ENCODE measurements around the gene INAFM2. TPM values are rescaled to one million over a fixed set of nuclear protein-coding genes. Genes with fewer than 3 reads are reported as not detected.

INAFM2 gene
- total RNA-seq, 2 donors from 2014 or later = 63.8 to 79.2 TPM

- H3K27me3 ChIP-seq (replicated peaks; ENCODE audit: insufficient read depth) = no peaks in the 10 kb centered on the region
- H3K4me3 ChIP-seq = no peak overlapping the region
- H3K36me3 ChIP-seq = no peaks in the 10 kb centered on the region
- ATAC-seq (ENCODE audit: insufficient number of reproducible peaks, low FRiP score, low read depth) = no peak
- no peaks in the 10 kb centered on the region for H3K9me3 ChIP-seq
- H3K4me1 ChIP-seq (ENCODE audit: control insufficient read depth in 1 of 2, low read depth in 2 of 2) = peaks cover 0 to 4% of the 10 kb centered on the region in 2 donors
- no peak overlapping the region for H3K27ac ChIP-seq
- no peak for DNase-seq (ENCODE audit: low spot score)
- no peak for TF ChIP-seq CTCF (IDR thresholded peaks at IDR 0.05)
These were observed 49.5 kb downstream of the INAFM2 start for GRCh38 chr15:40372981-40373380.

Other genes with a start within 250 kb of the INAFM2 start
- gene BMF, start 214.8 kb upstream of the INAFM2 start, total RNA-seq = 10 to 100 TPM; 13.1 to 32.5 TPM
- gene BUB1B, start 162.6 kb upstream of the INAFM2 start, total RNA-seq = 1 to 10 TPM in 1 of 2 donors, under 1 TPM in 1; 0.41 to 3.5 TPM
- under 1 TPM; 0.68 to 0.78 TPM for gene PAK6, start 84.6 kb upstream of the INAFM2 start, total RNA-seq
- gene ANKRD63, start 40.6 kb upstream of the INAFM2 start, total RNA-seq = not detected
- 10 to 100 TPM; 17.7 to 32.4 TPM for gene PLCB2, start 15.8 kb upstream of the INAFM2 start, total RNA-seq
- 10 to 100 TPM; 30.1 to 57.1 TPM for gene CCDC9B, start 17.2 kb downstream of the INAFM2 start, total RNA-seq
- not detected for gene PHGR1, start 27.3 kb downstream of the INAFM2 start, total RNA-seq
- gene DISP2, start 34.5 kb downstream of the INAFM2 start, total RNA-seq = under 1 TPM; 0.21 to 0.54 TPM
- gene KNSTRN, start 59.0 kb downstream of the INAFM2 start, total RNA-seq = 1 to 10 TPM; 4.5 to 5.8 TPM
- 10 to 100 TPM; 43.6 to 61.8 TPM for gene IVD, start 82.1 kb downstream of the INAFM2 start, total RNA-seq
- 10 to 100 TPM; 10.7 to 14.0 TPM for gene BAHD1, start 117.3 kb downstream of the INAFM2 start, total RNA-seq
- gene CHST14, start 147.3 kb downstream of the INAFM2 start, total RNA-seq = 10 to 100 TPM; 16.4 to 21.0 TPM
- gene CCDC32, start 241.3 kb downstream of the INAFM2 start, total RNA-seq = 10 to 100 TPM; 15.8 to 53.1 TPM
- gene RPUSD2, start 245.6 kb downstream of the INAFM2 start, total RNA-seq = 1 to 10 TPM; 9.6 to 9.8 TPM

All from thoracic aorta (tissue), 2 donors.